Measurements from ENCODE around the gene LRRC14B. TPM values are rescaled to one million over a fixed set of nuclear protein-coding genes. Genes with fewer than 3 reads are reported as not detected.

LRRC14B gene
- polyA plus RNA-seq, 3 donors, result not detected

DNA sequence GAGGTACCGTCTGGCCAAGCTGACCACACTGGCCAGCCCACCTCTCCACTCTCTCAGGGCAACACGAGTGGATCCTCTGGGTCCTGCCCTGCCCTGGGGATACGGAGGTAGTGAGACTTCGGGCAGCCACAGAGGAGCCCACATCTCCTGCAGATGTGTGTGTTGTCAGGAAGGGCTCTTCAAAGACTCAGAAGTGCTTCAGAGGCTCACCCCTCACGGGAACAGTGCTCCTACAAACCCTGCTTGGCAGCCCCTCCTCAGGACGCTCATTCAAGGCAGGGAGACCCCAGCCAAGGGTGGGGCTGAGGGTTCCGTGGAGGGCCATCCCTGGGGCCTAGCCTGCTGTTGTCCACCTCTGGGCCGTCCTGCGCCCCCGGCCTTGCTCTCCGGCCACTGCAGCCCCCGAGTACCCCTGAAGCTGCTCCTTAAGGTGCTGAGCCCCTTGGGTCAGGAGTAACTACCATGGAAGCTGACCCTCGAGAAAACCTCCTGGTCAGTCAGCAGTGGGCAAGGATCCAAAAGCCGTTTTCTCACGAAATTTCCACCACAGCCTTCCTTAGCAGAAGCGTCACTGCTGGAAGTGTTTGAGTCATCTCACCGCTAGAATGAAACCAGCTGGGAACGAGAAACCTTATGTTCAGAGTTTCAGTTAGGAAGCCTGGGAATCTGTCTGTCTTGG lies 23.2 kb upstream of the LRRC14B start:
- H3K4me1 Mint-ChIP-seq, result no peaks in the 10 kb centered on the region
- H2AFZ ChIP-seq (ENCODE audit: insufficient read depth, low read depth, low read length, poor library complexity, severe bottlenecking), result no peak overlapping the region
- H3K4me1 ChIP-seq (ENCODE audit: control insufficient read depth in 1 of 2, insufficient read depth in 2 of 2, low read length in 2 of 2), result no peaks in the 10 kb centered on the region
- peak overlapping the region in 1 of 7 donors; percentile 3 for H3K27ac Mint-ChIP-seq
- no peaks in the 10 kb centered on the region for H3K36me3 Mint-ChIP-seq
- no peak overlapping the region for H3K4me3 Mint-ChIP-seq
- peaks cover 3 to 14% (median 6%) of the 10 kb centered on the region in 7 donors for H3K9me3 Mint-ChIP-seq
- no peak overlapping the region for H3K4me3 ChIP-seq (replicated peaks in 1 of 3; ENCODE audit: low read depth in 2 of 3, low read length in 3 of 3)
- no peaks in the 10 kb centered on the region for H3K36me3 ChIP-seq (replicated peaks in 1 of 2; ENCODE audit: control insufficient read depth in 1 of 2, insufficient read depth in 2 of 2, low read length in 2 of 2)
- intact Hi-C loops (cut with micrococcal nuclease), result no loop called here
- no peaks in the 10 kb centered on the region for H3K27me3 ChIP-seq (ENCODE audit: control insufficient read depth in 2 of 2, insufficient read depth in 2 of 2, low read length in 2 of 2)
- TF ChIP-seq, protein P1, sequence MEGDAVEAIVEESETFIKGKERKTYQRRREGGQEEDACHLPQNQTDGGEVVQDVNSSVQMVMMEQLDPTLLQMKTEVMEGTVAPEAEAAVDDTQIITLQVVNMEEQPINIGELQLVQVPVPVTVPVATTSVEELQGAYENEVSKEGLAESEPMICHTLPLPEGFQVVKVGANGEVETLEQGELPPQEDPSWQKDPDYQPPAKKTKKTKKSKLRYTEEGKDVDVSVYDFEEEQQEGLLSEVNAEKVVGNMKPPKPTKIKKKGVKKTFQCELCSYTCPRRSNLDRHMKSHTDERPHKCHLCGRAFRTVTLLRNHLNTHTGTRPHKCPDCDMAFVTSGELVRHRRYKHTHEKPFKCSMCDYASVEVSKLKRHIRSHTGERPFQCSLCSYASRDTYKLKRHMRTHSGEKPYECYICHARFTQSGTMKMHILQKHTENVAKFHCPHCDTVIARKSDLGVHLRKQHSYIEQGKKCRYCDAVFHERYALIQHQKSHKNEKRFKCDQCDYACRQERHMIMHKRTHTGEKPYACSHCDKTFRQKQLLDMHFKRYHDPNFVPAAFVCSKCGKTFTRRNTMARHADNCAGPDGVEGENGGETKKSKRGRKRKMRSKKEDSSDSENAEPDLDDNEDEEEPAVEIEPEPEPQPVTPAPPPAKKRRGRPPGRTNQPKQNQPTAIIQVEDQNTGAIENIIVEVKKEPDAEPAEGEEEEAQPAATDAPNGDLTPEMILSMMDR (IDR thresholded peaks at IDR 0.05), result no peak
- no peak overlapping the region for H3K27ac ChIP-seq (ENCODE audit: low read depth in 1 of 2, low read length in 2 of 2)
- no peak for DNase-seq
- H3K79me2 ChIP-seq (ENCODE audit: insufficient read depth, low read length), result no peaks in the 10 kb centered on the region
- no peaks in the 10 kb centered on the region for H3K27me3 Mint-ChIP-seq (ENCODE audit: low read depth in 3 of 3)
- no peak overlapping the region for H3K4me2 ChIP-seq (replicated peaks; ENCODE audit: extremely low read depth, low read length, poor library complexity, severe bottlenecking)
- no peak overlapping the region for H3K9ac ChIP-seq (ENCODE audit: insufficient read depth, low read length, poor library complexity, severe bottlenecking)
- no peaks in the 10 kb centered on the region for H4K20me1 ChIP-seq (ENCODE audit: insufficient read depth, low read length)
- peaks cover 0 to 7% of the 10 kb centered on the region in 2 donors for H3K9me3 ChIP-seq (replicated peaks in 1 of 2; ENCODE audit: control insufficient read depth in 1 of 2, insufficient read depth in 1 of 2, low read length in 2 of 2)
- 83% methylated on average over 14 of the region's 18 CpGs for WGBS (ENCODE audit: insufficient coverage)

- WGBS (ENCODE audit: insufficient coverage), result 72% methylated on average over 30 of the region's 32 CpGs
- DNase-seq, result no peak
Observed at GRCh38 chr5:169071-169727, 22.1 kb upstream of the LRRC14B start.

More at GRCh38 chr5:169071-169727, 22.1 kb upstream of the LRRC14B start:
- H3K36me3 ChIP-seq (replicated peaks in 1 of 2; ENCODE audit: control insufficient read depth in 1 of 2, insufficient read depth in 2 of 2, low read length in 2 of 2), result no peaks in the 10 kb centered on the region
- Mint-ChIP-seq H3K27me3 (ENCODE audit: low read depth in 3 of 3) (peaks cover 0 to 2% (median 0%) of the 10 kb centered on the region in 3 donors), H3K4me3 (no peak overlapping the region), H3K4me1 (no peaks in the 10 kb centered on the region), H3K27ac (no peak overlapping the region), H3K36me3 (no peaks in the 10 kb centered on the region), H3K9me3 (peaks cover 1 to 13% (median 6%) of the 10 kb centered on the region in 7 donors)
- no peaks in the 10 kb centered on the region for H4K20me1 ChIP-seq (ENCODE audit: insufficient read depth, low read length)
- H3K4me3 ChIP-seq (replicated peaks in 1 of 3; ENCODE audit: low read depth in 2 of 3, low read length in 3 of 3), result no peak overlapping the region
- H3K27me3 ChIP-seq (ENCODE audit: control insufficient read depth in 2 of 2, insufficient read depth in 2 of 2, low read length in 2 of 2), result no peaks in the 10 kb centered on the region
- H3K4me1 ChIP-seq (ENCODE audit: control insufficient read depth in 1 of 2, insufficient read depth in 2 of 2, low read length in 2 of 2), result no peaks in the 10 kb centered on the region
- no peak overlapping the region for H3K9ac ChIP-seq (ENCODE audit: insufficient read depth, low read length, poor library complexity, severe bottlenecking)
- no peak overlapping the region for H2AFZ ChIP-seq (ENCODE audit: insufficient read depth, low read depth, low read length, poor library complexity, severe bottlenecking)
- no peak overlapping the region for H3K27ac ChIP-seq (ENCODE audit: low read depth in 1 of 2, low read length in 2 of 2)
- peaks cover 0 to 7% of the 10 kb centered on the region in 2 donors for H3K9me3 ChIP-seq (replicated peaks in 1 of 2; ENCODE audit: control insufficient read depth in 1 of 2, insufficient read depth in 1 of 2, low read length in 2 of 2)
- TF ChIP-seq, protein P1 (IDR thresholded peaks at IDR 0.05), result no peak
- no peaks in the 10 kb centered on the region for H3K79me2 ChIP-seq (ENCODE audit: insufficient read depth, low read length)
- H3K4me2 ChIP-seq (replicated peaks; ENCODE audit: extremely low read depth, low read length, poor library complexity, severe bottlenecking), result no peak overlapping the region
- intact Hi-C loops (cut with micrococcal nuclease), result no loop called here

Data from CD14-positive monocyte (primary cell).